GM13977 (cell line): ENCODE measurements around the gene RING1.

Experiments
- DNase-seq: peaks from one replicate; pipeline ENCODE4 v3.0.0; 2012; ENCODE audit warnings: low spot score
- CTCF ChIP-seq: IDR thresholded peaks from 2 replicates; pipeline ENCODE4 v1.5.1; 2012; ENCODE audit warnings: mild to moderate bottlenecking, control low read depth; ENCODE audit not compliant: insufficient read depth; ENCODE audit errors: extremely low read depth, missing control alignments
- in situ Hi-C: fragments of 300-500 bp; cut with MboI; formaldehyde crosslinking; loops from one replicate; pipeline ENCODE4 v1.12.0; 2022; ENCODE audit warnings: low sequenced_read_pairs, low pct_unique_long_range_greater_than_20kb, mixed read lengths, inconsistent platforms; ENCODE audit not compliant: unreplicated experiment

The RING1 gene

DNA sequence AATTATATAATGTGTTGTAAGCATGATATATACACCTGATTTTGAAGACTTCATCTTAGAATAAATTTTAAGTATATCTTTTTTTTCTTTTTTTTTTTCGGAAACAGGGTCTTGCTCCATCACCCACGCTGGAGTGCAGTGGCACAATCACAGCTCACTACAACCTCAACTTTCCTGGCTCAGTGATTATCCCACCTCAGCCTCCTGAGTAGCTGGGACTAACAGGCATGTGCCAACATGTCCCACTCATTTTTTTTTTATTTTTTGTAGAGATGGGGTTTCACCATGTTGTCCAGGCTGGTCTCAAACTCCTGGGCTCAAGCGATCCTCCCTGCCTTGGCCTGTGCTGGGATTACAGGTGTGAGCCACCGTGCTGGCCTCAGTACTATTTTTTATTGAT lies 46.3 kb downstream of the RING1 start:
- in situ Hi-C loops = no loop called here
- no peak for TF ChIP-seq CTCF
- no peak for DNase-seq

DNA sequence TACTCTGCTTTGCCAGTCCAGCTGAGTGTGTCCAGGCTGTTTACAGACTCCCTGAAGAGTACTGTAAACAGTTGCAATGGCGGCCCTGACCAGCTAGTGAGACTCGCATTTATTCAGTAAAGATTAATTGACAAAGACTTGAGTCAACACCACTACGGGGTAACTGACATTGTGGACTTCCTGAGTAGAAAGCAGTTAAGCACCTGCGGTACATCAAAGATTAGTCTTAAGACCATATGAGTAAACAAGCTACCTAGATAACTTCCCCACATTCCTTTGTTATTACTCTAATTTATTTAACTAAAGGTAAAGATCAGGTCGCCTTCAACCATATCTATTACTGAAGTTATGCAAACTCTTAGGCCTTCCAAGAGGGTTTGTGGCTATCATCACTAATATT lies 50.7 kb downstream of the RING1 start:
- in situ Hi-C loops = no loop called here
- no peak for DNase-seq
- no peak for TF ChIP-seq CTCF
